GM12801 (cell line): ENCODE data around the gene GEMIN5.

Experiments used
- TF ChIP-seq, protein P1 (sequence below): IDR thresholded peaks from one replicate; pipeline ENCODE4 v1.5.1; 2011; ENCODE audit warnings: control low read depth; ENCODE audit not compliant: insufficient read length; ENCODE audit errors: extremely low read depth

The GEMIN5 gene

DNA sequence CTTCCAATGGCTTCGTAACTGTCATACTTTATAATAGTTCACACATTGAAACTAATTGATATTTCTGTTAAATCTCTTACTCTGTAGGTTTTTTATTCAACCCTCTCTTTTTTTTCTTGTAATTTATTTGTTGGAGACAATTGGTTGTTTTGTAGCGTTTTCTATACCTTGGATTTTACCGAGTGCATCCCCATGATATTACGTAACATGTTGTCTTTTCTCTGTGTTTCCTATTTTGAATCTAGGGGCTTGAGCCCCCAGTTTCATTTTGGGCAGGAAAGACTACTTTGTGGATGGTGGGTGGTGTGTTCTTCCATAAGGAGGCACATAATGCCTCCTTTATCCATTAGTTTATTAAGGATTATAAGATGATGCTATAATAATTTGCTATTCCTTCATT lies 10.3 kb upstream of the GEMIN5 start:
- TF ChIP-seq, protein P1, sequence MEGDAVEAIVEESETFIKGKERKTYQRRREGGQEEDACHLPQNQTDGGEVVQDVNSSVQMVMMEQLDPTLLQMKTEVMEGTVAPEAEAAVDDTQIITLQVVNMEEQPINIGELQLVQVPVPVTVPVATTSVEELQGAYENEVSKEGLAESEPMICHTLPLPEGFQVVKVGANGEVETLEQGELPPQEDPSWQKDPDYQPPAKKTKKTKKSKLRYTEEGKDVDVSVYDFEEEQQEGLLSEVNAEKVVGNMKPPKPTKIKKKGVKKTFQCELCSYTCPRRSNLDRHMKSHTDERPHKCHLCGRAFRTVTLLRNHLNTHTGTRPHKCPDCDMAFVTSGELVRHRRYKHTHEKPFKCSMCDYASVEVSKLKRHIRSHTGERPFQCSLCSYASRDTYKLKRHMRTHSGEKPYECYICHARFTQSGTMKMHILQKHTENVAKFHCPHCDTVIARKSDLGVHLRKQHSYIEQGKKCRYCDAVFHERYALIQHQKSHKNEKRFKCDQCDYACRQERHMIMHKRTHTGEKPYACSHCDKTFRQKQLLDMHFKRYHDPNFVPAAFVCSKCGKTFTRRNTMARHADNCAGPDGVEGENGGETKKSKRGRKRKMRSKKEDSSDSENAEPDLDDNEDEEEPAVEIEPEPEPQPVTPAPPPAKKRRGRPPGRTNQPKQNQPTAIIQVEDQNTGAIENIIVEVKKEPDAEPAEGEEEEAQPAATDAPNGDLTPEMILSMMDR: no peak

DNA sequence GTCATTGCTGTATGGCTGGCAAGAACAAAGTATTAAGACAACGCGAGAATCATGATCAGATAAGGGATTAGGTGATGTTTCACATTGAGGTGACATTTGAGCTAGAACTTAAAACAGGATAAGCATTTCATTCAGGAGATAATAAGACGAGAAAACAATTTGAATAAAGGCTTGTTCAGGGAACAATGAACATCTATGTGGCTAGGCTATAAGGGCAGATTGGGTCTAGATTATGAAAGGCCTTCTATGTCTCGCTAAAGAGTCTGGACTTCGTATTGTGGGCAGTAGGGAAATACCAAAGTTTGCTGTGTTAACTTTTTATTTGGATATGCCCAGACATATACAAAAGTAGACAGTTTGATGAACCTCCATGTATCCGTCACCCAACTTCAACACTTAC lies 9.8 kb upstream of the GEMIN5 start:
- TF ChIP-seq, protein P1: no peak

DNA sequence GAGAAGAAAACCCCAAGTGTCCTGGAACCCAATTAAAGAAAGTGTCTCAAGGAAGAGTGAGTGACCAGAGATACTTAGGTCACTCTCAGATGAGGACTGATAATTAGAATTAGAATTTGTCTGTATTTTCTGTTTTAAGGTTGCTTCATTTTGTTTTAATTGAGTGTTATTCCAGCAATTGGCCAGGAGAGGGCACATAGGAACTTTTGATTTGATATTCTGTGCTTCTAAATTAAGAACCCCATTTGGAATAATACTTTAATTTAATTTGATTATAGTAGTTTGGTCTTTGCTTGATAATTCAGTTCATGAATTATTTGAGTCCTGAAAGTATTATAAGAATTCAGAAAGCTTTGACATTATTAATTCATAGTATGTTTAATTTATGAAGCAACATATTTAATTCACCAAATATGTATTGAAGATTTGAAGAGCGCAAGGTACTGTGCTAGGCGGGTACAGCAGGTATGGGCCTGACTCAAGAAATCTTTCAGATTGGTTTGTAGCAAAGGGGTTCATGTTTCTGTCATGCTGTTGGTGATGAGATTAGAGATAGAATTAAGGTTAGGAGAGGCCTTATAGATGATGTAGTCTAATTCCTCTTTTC lies 7.8 kb upstream of the GEMIN5 start:
- TF ChIP-seq, protein P1: no peak

DNA sequence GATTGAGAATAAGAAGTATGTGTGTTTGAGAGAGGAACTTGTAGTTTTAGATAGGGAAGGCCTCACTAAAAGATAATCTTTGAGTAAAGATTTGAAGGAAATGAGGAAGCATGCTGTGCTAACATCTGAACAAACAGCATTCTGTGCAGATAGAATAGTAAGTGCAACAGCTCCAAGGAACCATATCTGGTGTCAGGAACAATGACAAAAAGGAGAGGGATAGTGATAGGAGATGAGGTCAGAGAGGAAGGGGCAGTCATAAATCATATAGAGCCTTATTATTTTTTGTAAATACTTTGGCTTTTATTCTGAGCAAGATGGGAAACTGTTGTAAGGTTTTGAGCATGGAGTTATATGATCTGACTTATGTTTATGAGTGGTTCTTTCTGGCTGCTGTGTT lies 6.7 kb upstream of the GEMIN5 start:
- TF ChIP-seq, protein P1: no peak

DNA sequence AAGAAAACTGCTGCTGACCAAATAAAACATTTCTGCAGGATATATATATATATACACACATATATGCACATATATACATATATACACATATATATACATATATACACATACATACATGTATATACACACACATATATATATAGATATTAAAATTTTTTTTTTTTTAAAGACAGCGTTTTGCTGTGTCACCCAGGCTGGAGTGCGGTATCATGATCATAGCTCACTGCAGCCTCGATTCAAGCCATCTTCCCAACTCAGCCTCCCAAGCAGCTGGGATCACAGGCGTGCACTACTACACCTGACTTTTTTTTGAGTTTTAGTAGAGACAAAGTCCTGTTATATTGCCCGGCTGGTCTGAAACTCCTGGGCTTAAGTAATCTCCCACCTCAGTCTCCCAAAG lies 5.5 kb upstream of the GEMIN5 start:
- TF ChIP-seq, protein P1: no peak

DNA sequence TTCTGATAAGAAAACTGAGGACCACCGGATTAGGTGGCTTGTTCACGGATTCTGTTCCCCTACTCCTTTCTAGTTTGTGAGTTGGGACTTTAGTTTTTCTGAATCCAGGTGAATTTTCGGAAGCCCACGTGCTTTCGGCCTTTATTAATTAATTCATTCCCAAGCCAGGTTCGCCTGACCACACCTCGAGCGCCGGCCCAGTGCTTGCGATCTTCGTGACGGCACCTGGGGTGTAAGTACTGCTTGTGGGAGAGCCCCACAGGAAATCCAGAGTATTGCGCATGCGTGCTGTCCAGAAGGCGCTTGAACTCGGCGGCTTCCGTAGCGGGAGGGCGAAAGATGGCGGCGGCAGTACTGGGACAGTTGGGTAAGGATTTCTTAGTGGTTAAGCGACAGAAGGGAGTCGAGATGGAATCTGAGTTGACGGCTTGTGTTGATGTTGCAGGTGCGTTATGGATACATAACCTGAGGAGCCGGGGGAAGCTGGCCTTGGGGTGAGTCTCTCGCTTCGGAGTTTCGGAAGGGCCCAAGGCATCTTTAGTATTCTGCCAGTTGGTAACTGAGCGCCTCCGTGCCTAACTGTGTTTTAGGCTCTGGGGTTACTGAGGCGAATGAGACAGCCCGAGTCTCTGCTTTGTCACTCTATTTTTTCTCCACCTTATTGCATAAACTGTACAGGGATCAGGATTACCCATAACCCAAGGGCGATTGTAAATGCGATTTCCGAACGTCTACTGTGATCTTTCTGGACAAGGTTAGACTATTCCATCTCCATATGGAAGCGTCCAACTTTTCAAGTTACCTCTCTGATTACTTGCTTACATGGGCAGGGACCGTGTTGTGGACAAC lies 3.0 kb upstream of the GEMIN5 start, which contains the start of gene MRPL22:
Gene MRPL22, plus strand, starts transcription at position 302 of the 849 bp plus-strand sequence. Its CDS starts 38 bp downstream, at position 340.
- TF ChIP-seq, protein P1: no peak

DNA sequence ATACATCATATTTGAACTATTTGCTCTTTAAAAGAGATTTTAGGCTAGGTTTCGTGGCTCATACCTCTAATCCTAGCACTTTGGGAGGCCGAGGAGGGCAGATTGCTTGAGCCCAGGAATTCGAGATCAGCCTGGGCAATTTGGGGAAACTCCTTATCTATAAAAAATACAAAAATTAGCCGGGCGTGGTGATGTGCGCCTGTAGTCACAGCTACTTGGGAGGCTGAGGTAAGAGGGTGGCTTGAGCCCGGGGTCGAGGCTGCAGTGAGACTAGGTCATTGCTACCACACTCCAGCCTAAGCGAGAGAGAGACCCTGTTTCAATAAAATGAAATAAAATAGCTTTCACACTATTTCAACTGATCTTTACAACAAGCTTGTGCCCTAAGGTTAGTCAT lies 2.4 kb upstream of the GEMIN5 start:
- TF ChIP-seq, protein P1: no peak
